Activated B cell treated with CpG ODN at 0.5 μM for 24 hours (primary cell): ENCODE results near the gene ANKFY1. TPM values are rescaled to one million over a fixed set of nuclear protein-coding genes. Genes with fewer than 3 reads are reported as not detected.

Source experiments
- ATAC-seq: fragments of 200-7000 bp; cut with Tn5 transposase; one replicate; pipeline ENCODE4 v1.10.0; 2021; ENCODE audit warnings: low read depth, mild to moderate bottlenecking, moderate library complexity
- CTCF ChIA-PET: fragments of 350-600 bp; sonication (Branson Sonifier 250); formaldehyde crosslinking; loops from one replicate; lab custom pipeline; 2021; ENCODE audit warnings: antibody characterized with exemption; lab: Charles Lee
- POLR2A ChIA-PET: fragments of 350-600 bp; sonication (Branson Sonifier 250); formaldehyde crosslinking; loops from one replicate; lab custom pipeline; 2021; ENCODE audit warnings: antibody characterized with exemption; lab: Charles Lee
- DNase-seq: peaks from one replicate; pipeline ENCODE4 v3.0.0; 2022
- H3K27ac Mint-ChIP-seq: one replicate; pipeline ENCODE4 v1.8.0; 2020; ENCODE audit warnings: mixed read lengths
- H3K27me3 Mint-ChIP-seq: one replicate; pipeline ENCODE4 v1.8.0; 2021; ENCODE audit warnings: mixed read lengths
- H3K36me3 Mint-ChIP-seq: one replicate; pipeline ENCODE4 v1.8.0; 2021; ENCODE audit warnings: low read depth, mixed read lengths
- H3K4me1 Mint-ChIP-seq: one replicate; pipeline ENCODE4 v1.8.0; 2021; ENCODE audit warnings: mixed read lengths
- H3K4me3 Mint-ChIP-seq: one replicate; pipeline ENCODE4 v1.8.0; 2020; ENCODE audit warnings: mild to moderate bottlenecking, mixed read lengths
- H3K9me3 Mint-ChIP-seq: one replicate; pipeline ENCODE4 v1.8.0; 2020; ENCODE audit warnings: mixed read lengths
- CTCF ChIP-seq: fragments of 200-600 bp; IDR thresholded peaks from one replicate; pipeline ENCODE4 v1.8.0; 2022; ENCODE audit warnings: antibody characterized with exemption, mild to moderate bottlenecking
- intact Hi-C: fragments of 100-400 bp; cut with micrococcal nuclease; formaldehyde crosslinking; loops from one replicate; pipeline ENCODE4 v1.15.1; 2024
- total RNA-seq: library from RNA; stranded (reverse); gene quantifications from 2 replicates; pipeline ENCODE4 v1.2.3, GENCODE V29; 2022

The ANKFY1 gene
- total RNA-seq, 1 donor from 2014 or later: 50.2 TPM

GRCh38 chr17:4163951-4164350, 99.8 kb downstream of the ANKFY1 start:
- Mint-ChIP-seq H3K4me3 (no peak overlapping the region), H3K27ac (no peak overlapping the region), H3K27me3 (no peaks in the 10 kb centered on the region), H3K4me1 (peaks cover 11% of the 10 kb centered on the region), H3K36me3 (peaks cover 65% of the 10 kb centered on the region), H3K9me3 (no peaks in the 10 kb centered on the region)
- CTCF ChIA-PET: interaction anchor here (0.5 to 1.2 kb wide), 2 partner anchors 41 to 338 kb away, joined by 3 read pairs; no protein-coding TSS in a partner anchor
- intact Hi-C loops: no loop called here
- POLR2A ChIA-PET: interaction anchor here (5.9 kb wide), 1 partner anchor 20 kb away, joined by 46 read pairs; the partner anchor contains the start of genes CYB5D2 and ZZEF1
- DNase-seq (no peak), ATAC-seq (no peak)
- no peak for TF ChIP-seq CTCF

- ChIA-PET POLR2A (interaction anchor here (0.6 to 5.9 kb wide), 3 partner anchors 19 to 1323 kb away, joined by 3 to 46 read pairs (median 3); partner anchors contain the start of genes CYB5D2, MIS12 and ZZEF1), CTCF (interaction anchor here (0.5 to 1.2 kb wide), 4 partner anchors 19 to 1260 kb away, joined by 3 read pairs; no protein-coding TSS in a partner anchor)
- Mint-ChIP-seq H3K27ac (peak overlapping the region; percentile 67), H3K4me1 (peaks cover 11% of the 10 kb centered on the region), H3K36me3 (peaks cover 64% of the 10 kb centered on the region), H3K27me3 (no peaks in the 10 kb centered on the region), H3K9me3 (no peaks in the 10 kb centered on the region), H3K4me3 (no peak overlapping the region)
- DNase-seq: no peak
- intact Hi-C loops: no loop called here
- peak; percentile 75 for ATAC-seq
- no peak for TF ChIP-seq CTCF
These were observed 100.9 kb downstream of the ANKFY1 start for GRCh38 chr17:4162775-4163466.

GRCh38 chr17:4162321-4162720, 101.5 kb downstream of the ANKFY1 start:
- H3K9me3 Mint-ChIP-seq: no peaks in the 10 kb centered on the region
- no peak for DNase-seq

GRCh38 chr17:4161967-4162305, 101.8 kb downstream of the ANKFY1 start:
- ChIA-PET POLR2A (interaction anchor here (5.9 kb wide), 1 partner anchor 18 kb away, joined by 46 read pairs; the partner anchor contains the start of genes CYB5D2 and ZZEF1), CTCF (no interaction called here)
- intact Hi-C loops: no loop called here
- ATAC-seq (no peak), DNase-seq (no peak)
- no peak overlapping the region for H3K4me3 Mint-ChIP-seq
- H3K27ac Mint-ChIP-seq: no peak overlapping the region
- TF ChIP-seq CTCF: no peak
- H3K36me3 Mint-ChIP-seq: peaks cover 62% of the 10 kb centered on the region
- H3K4me1 Mint-ChIP-seq: peaks cover 11% of the 10 kb centered on the region
- no peaks in the 10 kb centered on the region for H3K9me3 Mint-ChIP-seq
- H3K27me3 Mint-ChIP-seq: no peaks in the 10 kb centered on the region

More at GRCh38 chr17:4162321-4162720, 101.5 kb downstream of the ANKFY1 start:
- Mint-ChIP-seq H3K27ac (peak overlapping the region; percentile 67), H3K4me3 (no peak overlapping the region), H3K36me3 (peaks cover 63% of the 10 kb centered on the region), H3K27me3 (no peaks in the 10 kb centered on the region), H3K4me1 (peaks cover 11% of the 10 kb centered on the region)
- ChIA-PET POLR2A (interaction anchor here (0.6 to 5.9 kb wide), 2 partner anchors 19 to 1324 kb away, joined by 3 to 46 read pairs; partner anchors contain the start of genes CYB5D2, MIS12 and ZZEF1), CTCF (interaction anchor here (0.6 kb wide), 1 partner anchor 1261 kb away, joined by 3 read pairs; no protein-coding TSS in a partner anchor)
- ATAC-seq: peak; percentile 25
- intact Hi-C loops: no loop called here
- TF ChIP-seq CTCF: no peak
